K562 (cell line): Measurements from ENCODE around the gene TPRG1L. TPM values are rescaled to one million over a fixed set of nuclear protein-coding genes. Genes with fewer than 3 reads are reported as not detected.

ENCODE experiments used
- polyA plus RNA-seq, 8 experiments: library from polyadenylated mRNA; depleted of rRNA in 4 of 8; stranded (reverse) in 5 of 8; unstranded in 3 of 8; fragments of >200 nt; fragmentation: Nextera tagmentation in 2 of 8; fragmentation: Illumina TruSeq in 1 of 8; extraction: Ambion mirVana in 2 of 8; extraction: Trizol in 1 of 8; gene quantifications; 2 replicates each; pipeline versions ENCODE4 v1.2.1 to v1.2.3, GENCODE V29; 2011 to 2014; ENCODE audit warnings: inconsistent platforms in 1 of 8, missing spikeins in 1 of 8
- total RNA-seq, 7 experiments: library from RNA; depleted of rRNA in 6 of 7; stranded (reverse); fragments of >200 nt in 6 of 7; fragmentation: Illumina TruSeq in 2 of 7; extraction: Trizol in 2 of 7; gene quantifications; 2 replicates each; pipeline versions ENCODE4 v1.2.1 to v1.2.3, GENCODE V29; 2011 to 2021; ENCODE audit warnings: low replicate concordance in 1 of 7

The TPRG1L gene
- total and polyA plus RNA-seq, 9 of the 15 experiments (the other 6 are each of a cell fraction or from before 2014, with no cell fraction given), result 1.6 to 11.0 (median 6.2) TPM

Other genes starting within 250 kb of the TPRG1L start
Only the 7 nearest of the 9 such genes appear.
- gene ARHGEF16, start 170.3 kb upstream of the TPRG1L start, total RNA-seq (2014; rRNA removed), result 0.45 and 0.94 TPM in 2 replicates
- gene ARHGEF16, start 170.3 kb upstream of the TPRG1L start, total RNA-seq (2014; rRNA removed; fragmentation: Illumina TruSeq; extraction: Trizol), result 0.06 and 0.15 TPM in 2 replicates
- 0.11 and 0.25 TPM in 2 replicates for gene ARHGEF16, start 170.3 kb upstream of the TPRG1L start, total RNA-seq (2015; rRNA removed; fragmentation: Illumina TruSeq; extraction: Trizol)
- gene ARHGEF16, start 170.3 kb upstream of the TPRG1L start, total RNA-seq (2021), result 0.98 and 1.2 TPM in 2 replicates
- 0.78 and 0.93 TPM in 2 replicates for gene ARHGEF16, start 170.3 kb upstream of the TPRG1L start, polyA plus RNA-seq (2011; rRNA removed)
- 0.49 and 0.66 TPM in 2 replicates for gene ARHGEF16, start 170.3 kb upstream of the TPRG1L start, polyA plus RNA-seq (2014; fragmentation: Illumina TruSeq; extraction: Trizol)
- not detected for gene ARHGEF16, start 170.3 kb upstream of the TPRG1L start, polyA plus RNA-seq (2014; fragmentation: Nextera tagmentation; extraction: Ambion mirVana)
- gene ARHGEF16, start 170.3 kb upstream of the TPRG1L start, polyA plus RNA-seq (2014; rRNA removed), result 0.78 and 1.2 TPM in 2 replicates
- gene MEGF6, start 13.5 kb upstream of the TPRG1L start, total RNA-seq (2014; rRNA removed), result 0.04 and 0.32 TPM in 2 replicates
- gene MEGF6, start 13.5 kb upstream of the TPRG1L start, total RNA-seq (2014; rRNA removed; fragmentation: Illumina TruSeq; extraction: Trizol), result not detected in 2 replicates
- gene MEGF6, start 13.5 kb upstream of the TPRG1L start, total RNA-seq (2015; rRNA removed; fragmentation: Illumina TruSeq; extraction: Trizol), result 0.11 and 0.14 TPM in 2 replicates
- 0.40 and 1.7 TPM in 2 replicates for gene MEGF6, start 13.5 kb upstream of the TPRG1L start, total RNA-seq (2021)
- gene MEGF6, start 13.5 kb upstream of the TPRG1L start, polyA plus RNA-seq (2011; rRNA removed), result 0.03 and 0.16 TPM in 2 replicates
- 0.04 and 0.24 TPM in 2 replicates for gene MEGF6, start 13.5 kb upstream of the TPRG1L start, polyA plus RNA-seq (2014; fragmentation: Illumina TruSeq; extraction: Trizol)
- not detected for gene MEGF6, start 13.5 kb upstream of the TPRG1L start, polyA plus RNA-seq (2014; fragmentation: Nextera tagmentation; extraction: Ambion mirVana)
- 0.25 and 0.65 TPM in 2 replicates for gene MEGF6, start 13.5 kb upstream of the TPRG1L start, polyA plus RNA-seq (2014; rRNA removed)
- gene WRAP73, start 25.1 kb downstream of the TPRG1L start, total RNA-seq (2014; rRNA removed), result 30.1 and 39.3 TPM in 2 replicates
- gene WRAP73, start 25.1 kb downstream of the TPRG1L start, total RNA-seq (2014; rRNA removed; fragmentation: Illumina TruSeq; extraction: Trizol), result 11.0 and 14.7 TPM in 2 replicates
- gene WRAP73, start 25.1 kb downstream of the TPRG1L start, total RNA-seq (2015; rRNA removed; fragmentation: Illumina TruSeq; extraction: Trizol), result 21.3 and 22.1 TPM in 2 replicates
- 30.9 and 34.7 TPM in 2 replicates for gene WRAP73, start 25.1 kb downstream of the TPRG1L start, total RNA-seq (2021)
- 47.1 and 54.8 TPM in 2 replicates for gene WRAP73, start 25.1 kb downstream of the TPRG1L start, polyA plus RNA-seq (2011; rRNA removed)
- 32.5 and 40.4 TPM in 2 replicates for gene WRAP73, start 25.1 kb downstream of the TPRG1L start, polyA plus RNA-seq (2014; fragmentation: Illumina TruSeq; extraction: Trizol)
- gene WRAP73, start 25.1 kb downstream of the TPRG1L start, polyA plus RNA-seq (2014; fragmentation: Nextera tagmentation; extraction: Ambion mirVana), result 1 to 10 TPM; 4.3 to 4.7 TPM
- gene WRAP73, start 25.1 kb downstream of the TPRG1L start, polyA plus RNA-seq (2014; rRNA removed), result 51.8 and 55.9 TPM in 2 replicates
- gene TP73, start 27.5 kb downstream of the TPRG1L start, total RNA-seq (2014; rRNA removed), result 0.49 and 0.50 TPM in 2 replicates
- 0.07 and 0.10 TPM in 2 replicates for gene TP73, start 27.5 kb downstream of the TPRG1L start, total RNA-seq (2014; rRNA removed; fragmentation: Illumina TruSeq; extraction: Trizol)
- 0.40 and 0.41 TPM in 2 replicates for gene TP73, start 27.5 kb downstream of the TPRG1L start, total RNA-seq (2015; rRNA removed; fragmentation: Illumina TruSeq; extraction: Trizol)
- gene TP73, start 27.5 kb downstream of the TPRG1L start, total RNA-seq (2021), result 1.3 and 1.6 TPM in 2 replicates
- 0.72 and 1.1 TPM in 2 replicates for gene TP73, start 27.5 kb downstream of the TPRG1L start, polyA plus RNA-seq (2011; rRNA removed)
- 0.12 and 0.73 TPM in 2 replicates for gene TP73, start 27.5 kb downstream of the TPRG1L start, polyA plus RNA-seq (2014; fragmentation: Illumina TruSeq; extraction: Trizol)
- gene TP73, start 27.5 kb downstream of the TPRG1L start, polyA plus RNA-seq (2014; fragmentation: Nextera tagmentation; extraction: Ambion mirVana), result not detected
- 0.38 and 1.1 TPM in 2 replicates for gene TP73, start 27.5 kb downstream of the TPRG1L start, polyA plus RNA-seq (2014; rRNA removed)
- gene CCDC27, start 127.4 kb downstream of the TPRG1L start, total RNA-seq (2014; rRNA removed), result not detected in 2 replicates
- gene CCDC27, start 127.4 kb downstream of the TPRG1L start, total RNA-seq (2014; rRNA removed; fragmentation: Illumina TruSeq; extraction: Trizol), result 0.04 TPM in 1 of 2 replicates, not detected in the other
- gene CCDC27, start 127.4 kb downstream of the TPRG1L start, total RNA-seq (2015; rRNA removed; fragmentation: Illumina TruSeq; extraction: Trizol), result not detected in 2 replicates
- not detected in 2 replicates for gene CCDC27, start 127.4 kb downstream of the TPRG1L start, total RNA-seq (2021)
- not detected in 2 replicates for gene CCDC27, start 127.4 kb downstream of the TPRG1L start, polyA plus RNA-seq (2011; rRNA removed)
- not detected in 2 replicates for gene CCDC27, start 127.4 kb downstream of the TPRG1L start, polyA plus RNA-seq (2014; fragmentation: Illumina TruSeq; extraction: Trizol)
- under 1 TPM in 1 of 2 experiments, not detected in 1; 0.01 TPM for gene CCDC27, start 127.4 kb downstream of the TPRG1L start, polyA plus RNA-seq (2014; fragmentation: Nextera tagmentation; extraction: Ambion mirVana)
- gene CCDC27, start 127.4 kb downstream of the TPRG1L start, polyA plus RNA-seq (2014; rRNA removed), result not detected in 2 replicates
- 85.6 and 123 TPM in 2 replicates for gene SMIM1, start 147.7 kb downstream of the TPRG1L start, total RNA-seq (2014; rRNA removed)
- 1.8 and 2.3 TPM in 2 replicates for gene SMIM1, start 147.7 kb downstream of the TPRG1L start, total RNA-seq (2014; rRNA removed; fragmentation: Illumina TruSeq; extraction: Trizol)
- gene SMIM1, start 147.7 kb downstream of the TPRG1L start, total RNA-seq (2015; rRNA removed; fragmentation: Illumina TruSeq; extraction: Trizol), result 31.5 and 44.3 TPM in 2 replicates
- gene SMIM1, start 147.7 kb downstream of the TPRG1L start, total RNA-seq (2021), result 125 and 150 TPM in 2 replicates
- 9.2 and 18.1 TPM in 2 replicates for gene SMIM1, start 147.7 kb downstream of the TPRG1L start, polyA plus RNA-seq (2011; rRNA removed)
- 5.0 and 24.5 TPM in 2 replicates for gene SMIM1, start 147.7 kb downstream of the TPRG1L start, polyA plus RNA-seq (2014; fragmentation: Illumina TruSeq; extraction: Trizol)
- 10 to 100 TPM; 11.1 to 24.3 TPM for gene SMIM1, start 147.7 kb downstream of the TPRG1L start, polyA plus RNA-seq (2014; fragmentation: Nextera tagmentation; extraction: Ambion mirVana)
- gene SMIM1, start 147.7 kb downstream of the TPRG1L start, polyA plus RNA-seq (2014; rRNA removed), result 60.6 and 93.3 TPM in 2 replicates
- gene LRRC47, start 171.5 kb downstream of the TPRG1L start, total RNA-seq (2014; rRNA removed), result 44.3 and 45.5 TPM in 2 replicates
- gene LRRC47, start 171.5 kb downstream of the TPRG1L start, total RNA-seq (2014; rRNA removed; fragmentation: Illumina TruSeq; extraction: Trizol), result 40.8 and 43.7 TPM in 2 replicates
- gene LRRC47, start 171.5 kb downstream of the TPRG1L start, total RNA-seq (2015; rRNA removed; fragmentation: Illumina TruSeq; extraction: Trizol), result 33.5 and 35.1 TPM in 2 replicates
- gene LRRC47, start 171.5 kb downstream of the TPRG1L start, total RNA-seq (2021), result 68.0 and 68.5 TPM in 2 replicates
- gene LRRC47, start 171.5 kb downstream of the TPRG1L start, polyA plus RNA-seq (2011; rRNA removed), result 34.2 and 45.2 TPM in 2 replicates
- 36.6 and 48.7 TPM in 2 replicates for gene LRRC47, start 171.5 kb downstream of the TPRG1L start, polyA plus RNA-seq (2014; fragmentation: Illumina TruSeq; extraction: Trizol)
- 1 to 10 TPM; 4.6 to 5.3 TPM for gene LRRC47, start 171.5 kb downstream of the TPRG1L start, polyA plus RNA-seq (2014; fragmentation: Nextera tagmentation; extraction: Ambion mirVana)
- 30.6 and 35.9 TPM in 2 replicates for gene LRRC47, start 171.5 kb downstream of the TPRG1L start, polyA plus RNA-seq (2014; rRNA removed)